ENCODE measurements around the gene C6orf141. TPM values are rescaled to one million over a fixed set of nuclear protein-coding genes. Genes with fewer than 3 reads are reported as not detected.

Gene C6orf141
- total and polyA plus RNA-seq, 7 donors = 0.28 to 1.5 (median 0.66) TPM; not detected in 1

GRCh38 chr6:49530141-49530776, 20.2 kb upstream of the C6orf141 start:
- Histone ChIP-seq H3K27me3 (ENCODE audit: insufficient read depth in 3 of 3, low read length in 2 of 3) (no peaks in the 10 kb centered on the region), H3K4me3 (no peak overlapping the region), H3K9me3 (no peaks in the 10 kb centered on the region), H3K4me1 (no peaks in the 10 kb centered on the region), H3K36me3 (ENCODE audit: insufficient read depth in 1 of 2, low read depth in 1 of 2) (no peaks in the 10 kb centered on the region), H3K27ac (no peak overlapping the region)
- ATAC-seq = no peak
- intact Hi-C loops (cut with DNase I) = loop anchor here in 1 of 2 donors (5.0 kb wide), 3 partner anchors 42 to 322 kb away; no protein-coding TSS in a partner anchor
- DNase-seq = no peak
- no peak for TF ChIP-seq CTCF (IDR thresholded peaks at IDR 0.05)
- WGBS, 3 donors = 76 to 83% (median 77%) methylated on average over 2 of the region's 2 CpGs

GRCh38 chr6:49531774-49532569, 18.5 kb upstream of the C6orf141 start:
- Histone ChIP-seq H3K36me3 (ENCODE audit: insufficient read depth in 1 of 2, low read depth in 1 of 2) (no peaks in the 10 kb centered on the region), H3K4me1 (no peaks in the 10 kb centered on the region), H3K9me3 (no peaks in the 10 kb centered on the region), H3K4me3 (peak overlapping the region; percentile 37), H3K27ac (no peak overlapping the region), H3K27me3 (ENCODE audit: insufficient read depth in 3 of 3, low read length in 2 of 3) (no peaks in the 10 kb centered on the region)
- peak; percentile 78 for TF ChIP-seq CTCF (IDR thresholded peaks at IDR 0.05)
- ATAC-seq = peak in 3 of 4 donors; percentile 47 to 78 (median 52)
- 8 to 13% (median 10%) methylated on average over 3 of the region's 3 CpGs for WGBS, 3 donors
- no peak for DNase-seq
- intact Hi-C loops (cut with DNase I) = loop anchor here in 1 of 2 donors (5.0 kb wide), 3 partner anchors 40 to 320 kb away; no protein-coding TSS in a partner anchor

GRCh38 chr6:49535795-49536194, 14.7 kb upstream of the C6orf141 start:
- DNase-seq (no peak), ATAC-seq (no peak)
- intact Hi-C loops (cut with DNase I) = no loop called here
- Histone ChIP-seq H3K4me1 (no peaks in the 10 kb centered on the region), H3K36me3 (ENCODE audit: insufficient read depth in 1 of 2, low read depth in 1 of 2) (no peaks in the 10 kb centered on the region), H3K27ac (no peak overlapping the region), H3K9me3 (no peaks in the 10 kb centered on the region), H3K4me3 (no peak overlapping the region), H3K27me3 (ENCODE audit: insufficient read depth in 3 of 3, low read length in 2 of 3) (no peaks in the 10 kb centered on the region)
- no peak for TF ChIP-seq CTCF (IDR thresholded peaks at IDR 0.05)
- 78 to 84% (median 81%) methylated on average over 5 of the region's 5 CpGs for WGBS, 3 donors

- intact Hi-C loops (cut with DNase I) = no loop called here
- 94 to 97% (median 96%) methylated on average over 3 of the region's 3 CpGs for WGBS, 3 donors
- Histone ChIP-seq H3K9me3 (no peaks in the 10 kb centered on the region), H3K4me1 (no peaks in the 10 kb centered on the region), H3K27ac (no peak overlapping the region), H3K27me3 (ENCODE audit: insufficient read depth in 3 of 3, low read length in 2 of 3) (no peaks in the 10 kb centered on the region), H3K4me3 (no peak overlapping the region), H3K36me3 (ENCODE audit: insufficient read depth in 1 of 2, low read depth in 1 of 2) (no peaks in the 10 kb centered on the region)
- ATAC-seq (no peak), DNase-seq (no peak)
- TF ChIP-seq CTCF (IDR thresholded peaks at IDR 0.05) = no peak
Observed at GRCh38 chr6:49539102-49539501, 11.4 kb upstream of the C6orf141 start.

All from psoas muscle (tissue), 8 donors.